Measurements from ENCODE around the gene TMEM168. TPM values are rescaled to one million over a fixed set of nuclear protein-coding genes. Genes with fewer than 3 reads are reported as not detected.
"Not testable (repeated sequence)": the region's sequence is repeated elsewhere in the genome, so short reads cannot be mapped to it uniquely, and the experiment has no call there.

The TMEM168 gene
- total RNA-seq, 4 donors from 2014 or later: 29.2 to 43.5 (median 30.4) TPM

DNA sequence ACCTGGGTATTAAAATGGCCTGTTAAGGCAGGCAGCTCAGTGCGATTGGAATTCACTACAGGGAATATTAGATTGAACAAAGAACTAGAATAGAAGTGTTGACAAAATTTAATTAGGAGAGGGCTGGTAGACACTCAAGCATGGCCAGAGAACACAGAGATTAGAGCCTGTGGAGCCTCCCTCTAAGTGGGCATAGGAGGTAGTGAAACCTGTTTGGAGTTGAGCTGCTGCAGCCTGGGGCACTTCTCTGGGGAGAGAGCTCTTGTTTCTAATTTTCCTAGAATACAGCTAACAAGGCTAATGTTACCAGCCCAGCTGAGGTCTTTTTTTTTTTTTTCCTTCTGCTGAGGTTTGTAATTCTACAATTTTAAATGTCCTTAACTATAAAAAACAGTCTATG, 46.4 kb downstream of the TMEM168 start:
- intact Hi-C loops (cut with DNase I): no loop called here
- Histone ChIP-seq H3K27me3 (no peaks in the 10 kb centered on the region), H3K27ac (no peak overlapping the region), H3K4me3 (replicated peaks in 1 of 3) (no peak overlapping the region), H3K36me3 (no peaks in the 10 kb centered on the region), H3K9me3 (no peaks in the 10 kb centered on the region), H3K4me1 (no peaks in the 10 kb centered on the region)
- DNase-seq: no peak
- no peak for TF ChIP-seq POLR2A (IDR thresholded peaks at IDR 0.05)
- TF ChIP-seq, protein P1, sequence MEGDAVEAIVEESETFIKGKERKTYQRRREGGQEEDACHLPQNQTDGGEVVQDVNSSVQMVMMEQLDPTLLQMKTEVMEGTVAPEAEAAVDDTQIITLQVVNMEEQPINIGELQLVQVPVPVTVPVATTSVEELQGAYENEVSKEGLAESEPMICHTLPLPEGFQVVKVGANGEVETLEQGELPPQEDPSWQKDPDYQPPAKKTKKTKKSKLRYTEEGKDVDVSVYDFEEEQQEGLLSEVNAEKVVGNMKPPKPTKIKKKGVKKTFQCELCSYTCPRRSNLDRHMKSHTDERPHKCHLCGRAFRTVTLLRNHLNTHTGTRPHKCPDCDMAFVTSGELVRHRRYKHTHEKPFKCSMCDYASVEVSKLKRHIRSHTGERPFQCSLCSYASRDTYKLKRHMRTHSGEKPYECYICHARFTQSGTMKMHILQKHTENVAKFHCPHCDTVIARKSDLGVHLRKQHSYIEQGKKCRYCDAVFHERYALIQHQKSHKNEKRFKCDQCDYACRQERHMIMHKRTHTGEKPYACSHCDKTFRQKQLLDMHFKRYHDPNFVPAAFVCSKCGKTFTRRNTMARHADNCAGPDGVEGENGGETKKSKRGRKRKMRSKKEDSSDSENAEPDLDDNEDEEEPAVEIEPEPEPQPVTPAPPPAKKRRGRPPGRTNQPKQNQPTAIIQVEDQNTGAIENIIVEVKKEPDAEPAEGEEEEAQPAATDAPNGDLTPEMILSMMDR (IDR thresholded peaks at IDR 0.05): no peak
- WGBS, 2 donors: 68 to 69% methylated on average over 1 of the region's 1 CpG

- Histone ChIP-seq H3K27ac (no peak overlapping the region), H3K36me3 (no peaks in the 10 kb centered on the region), H3K4me3 (replicated peaks in 1 of 3) (no peak overlapping the region), H3K27me3 (no peaks in the 10 kb centered on the region), H3K4me1 (no peaks in the 10 kb centered on the region), H3K9me3 (no peaks in the 10 kb centered on the region)
- DNase-seq: no peak
- TF ChIP-seq, protein P1 (IDR thresholded peaks at IDR 0.05): no peak
- no peak for TF ChIP-seq POLR2A (IDR thresholded peaks at IDR 0.05)
- 90 to 95% methylated on average over 2 of the region's 2 CpGs for WGBS, 2 donors
- intact Hi-C loops (cut with DNase I): no loop called here
These were observed 49.5 kb downstream of the TMEM168 start for GRCh38 chr7:112740667-112741066.

DNA sequence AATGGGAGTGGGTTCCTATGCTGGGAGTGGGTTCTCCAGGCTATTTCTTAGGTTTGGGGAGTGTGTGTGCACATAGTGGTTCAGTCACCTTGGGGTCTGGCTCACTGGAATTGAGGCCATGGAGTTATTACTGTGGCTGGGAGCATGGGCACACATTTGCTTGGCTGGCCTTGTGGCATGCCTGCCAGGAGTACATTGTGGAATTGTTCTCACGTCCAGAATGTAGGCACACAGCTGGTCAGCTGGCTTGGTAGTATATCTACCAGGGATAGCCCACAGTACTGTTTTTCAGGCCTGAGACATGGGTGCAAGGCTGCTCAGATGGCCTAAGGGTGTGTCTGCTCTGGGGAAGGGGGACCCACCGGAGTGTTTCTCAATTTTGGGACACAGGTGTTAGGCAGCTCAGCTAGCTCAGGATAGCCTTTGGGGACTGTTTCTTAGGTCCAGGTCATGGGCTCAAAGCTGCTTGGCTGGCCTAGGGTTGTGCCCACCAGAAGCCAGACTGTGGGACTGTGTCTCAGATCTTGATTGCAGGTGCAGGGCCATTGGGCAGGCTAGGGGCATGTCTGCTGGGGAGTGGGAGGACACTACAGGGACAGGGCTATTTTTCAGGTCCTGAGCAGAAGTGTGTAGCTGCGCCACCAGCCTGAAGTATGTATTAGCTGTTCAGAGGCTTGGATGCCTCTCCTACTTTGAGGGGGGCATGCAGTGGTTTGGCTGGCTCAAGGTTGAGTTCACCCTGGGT, 50.6 kb downstream of the TMEM168 start:
- Histone ChIP-seq H3K9me3 (no peaks in the 10 kb centered on the region), H3K27me3 (no peaks in the 10 kb centered on the region), H3K4me1 (no peaks in the 10 kb centered on the region), H3K36me3 (no peaks in the 10 kb centered on the region), H3K4me3 (replicated peaks in 1 of 3) (no peak overlapping the region), H3K27ac (no peak overlapping the region)
- intact Hi-C loops (cut with DNase I): loop anchor here (5.0 kb wide), 1 partner anchor 52 kb away; no protein-coding TSS in a partner anchor
- TF ChIP-seq, protein P1 (IDR thresholded peaks at IDR 0.05): no peak
- TF ChIP-seq POLR2A (IDR thresholded peaks at IDR 0.05): no peak
- DNase-seq: no peak
- WGBS, 2 donors: 91 to 95% methylated on average over 3 of the region's 3 CpGs

- Histone ChIP-seq H3K36me3 (no peaks in the 10 kb centered on the region), H3K9me3 (no peaks in the 10 kb centered on the region), H3K27me3 (no peaks in the 10 kb centered on the region), H3K27ac (no peak overlapping the region), H3K4me3 (replicated peaks in 1 of 3) (no peak overlapping the region), H3K4me1 (no peaks in the 10 kb centered on the region)
- WGBS, 2 donors: 100% methylated on average over 1 of the region's 1 CpG
- no peak for DNase-seq
- TF ChIP-seq POLR2A (IDR thresholded peaks at IDR 0.05): no peak
- TF ChIP-seq, protein P1 (IDR thresholded peaks at IDR 0.05): no peak
- intact Hi-C loops (cut with DNase I): loop anchor here (5.0 kb wide), 1 partner anchor 48 kb away; no protein-coding TSS in a partner anchor
These were observed 54.9 kb downstream of the TMEM168 start for GRCh38 chr7:112735261-112735660.

GRCh38 chr7:112731324-112731723, 58.9 kb downstream of the TMEM168 start:
- H3K36me3 ChIP-seq; intact Hi-C loops (cut with DNase I); H3K27me3 ChIP-seq; DNase-seq; H3K27ac ChIP-seq; H3K9me3 ChIP-seq; H3K4me3 ChIP-seq (replicated peaks in 1 of 3); H3K4me1 ChIP-seq: not testable (repeated sequence)
- WGBS, 2 donors: 90 to 93% methylated on average over 2 of the region's 2 CpGs

Measured in thyroid gland (tissue), 4 donors.